ENCODE data around the gene CENPE.

CENPE gene

GRCh38 chr4:103085555-103086196 is 112.5 kb downstream of the CENPE start:
- no peaks in the 10 kb centered on the region for H3K27me3 ChIP-seq (ENCODE audit: insufficient read depth, poor library complexity, severe bottlenecking)
- TF ChIP-seq CTCF (IDR thresholded peaks at IDR 0.05; ENCODE audit: poor library complexity, severe bottlenecking) = no peak
- peaks cover 16% of the 10 kb centered on the region for H3K36me3 ChIP-seq (ENCODE audit: low read depth)
- DNase-seq (ENCODE audit: low spot score) = no peak
- H3K4me1 ChIP-seq (ENCODE audit: insufficient read depth, poor library complexity, severe bottlenecking) = no peaks in the 10 kb centered on the region
- H3K27ac ChIP-seq (ENCODE audit: poor library complexity, severe bottlenecking) = no peak overlapping the region
- no peak for ATAC-seq (ENCODE audit: low read depth)
- no peaks in the 10 kb centered on the region for H3K9me3 ChIP-seq (ENCODE audit: severe bottlenecking)
- no peak overlapping the region for H3K4me3 ChIP-seq (ENCODE audit: severe bottlenecking)

- DNase-seq (ENCODE audit: low spot score) = no peak
- Histone ChIP-seq H3K4me1 (ENCODE audit: insufficient read depth, poor library complexity, severe bottlenecking) (peaks cover 13% of the 10 kb centered on the region), H3K27ac (ENCODE audit: poor library complexity, severe bottlenecking) (no peak overlapping the region), H3K36me3 (ENCODE audit: low read depth) (no peaks in the 10 kb centered on the region), H3K9me3 (ENCODE audit: severe bottlenecking) (no peaks in the 10 kb centered on the region), H3K27me3 (ENCODE audit: insufficient read depth, poor library complexity, severe bottlenecking) (no peaks in the 10 kb centered on the region), H3K4me3 (ENCODE audit: severe bottlenecking) (no peak overlapping the region)
- no peak for TF ChIP-seq CTCF (IDR thresholded peaks at IDR 0.05; ENCODE audit: poor library complexity, severe bottlenecking)
- ATAC-seq (ENCODE audit: low read depth) = no peak
Measured at GRCh38 chr4:103079621-103080020, 118.5 kb downstream of the CENPE start.

- no peak for DNase-seq (ENCODE audit: low spot score)
- no peaks in the 10 kb centered on the region for H3K27me3 ChIP-seq (ENCODE audit: insufficient read depth, poor library complexity, severe bottlenecking)
- H3K36me3 ChIP-seq (ENCODE audit: low read depth) = 0 out of 2 replicates have a peak, but pooled peaks cover 7% of the 10 kb centered on the region
- peak; percentile 77 for ATAC-seq (ENCODE audit: low read depth)
- peak within 1 kb of the TSS; percentile 53 for H3K4me3 ChIP-seq (ENCODE audit: severe bottlenecking)
- peak within 1 kb of the TSS; percentile 38 for H3K27ac ChIP-seq (ENCODE audit: poor library complexity, severe bottlenecking)
- no peak for TF ChIP-seq CTCF (IDR thresholded peaks at IDR 0.05; ENCODE audit: poor library complexity, severe bottlenecking)
- H3K4me1 ChIP-seq (ENCODE audit: insufficient read depth, poor library complexity, severe bottlenecking) = peaks cover 21% of the 10 kb centered on the region
- no peaks in the 10 kb centered on the region for H3K9me3 ChIP-seq (ENCODE audit: severe bottlenecking)
Measured at GRCh38 chr4:103076747-103077347, 121.3 kb downstream of the CENPE start, which contains the start of gene SLC9B2. TSS of gene SLC9B2 (minus strand) at chr4:103076761. CDS start at chr4:103067550, 9,211 bp downstream.

GRCh38 chr4:103075894-103076746 is 122.0 kb downstream of the CENPE start:
- peak overlapping the region; percentile 53 for H3K4me3 ChIP-seq (ENCODE audit: severe bottlenecking)
- no peaks in the 10 kb centered on the region for H3K9me3 ChIP-seq (ENCODE audit: severe bottlenecking)
- peaks cover 21% of the 10 kb centered on the region for H3K4me1 ChIP-seq (ENCODE audit: insufficient read depth, poor library complexity, severe bottlenecking)
- ATAC-seq (ENCODE audit: low read depth) = peak; percentile 76
- peak; percentile 62 for DNase-seq (ENCODE audit: low spot score)
- 0 out of 2 replicates have a peak, but pooled peaks cover 7% of the 10 kb centered on the region for H3K36me3 ChIP-seq (ENCODE audit: low read depth)
- no peaks in the 10 kb centered on the region for H3K27me3 ChIP-seq (ENCODE audit: insufficient read depth, poor library complexity, severe bottlenecking)
- TF ChIP-seq CTCF (IDR thresholded peaks at IDR 0.05; ENCODE audit: poor library complexity, severe bottlenecking) = no peak
- peak overlapping the region; percentile 38 for H3K27ac ChIP-seq (ENCODE audit: poor library complexity, severe bottlenecking)

Measured in RWPE2 (cell line).